Measurements from ENCODE around the gene SMARCA2.

DNA sequence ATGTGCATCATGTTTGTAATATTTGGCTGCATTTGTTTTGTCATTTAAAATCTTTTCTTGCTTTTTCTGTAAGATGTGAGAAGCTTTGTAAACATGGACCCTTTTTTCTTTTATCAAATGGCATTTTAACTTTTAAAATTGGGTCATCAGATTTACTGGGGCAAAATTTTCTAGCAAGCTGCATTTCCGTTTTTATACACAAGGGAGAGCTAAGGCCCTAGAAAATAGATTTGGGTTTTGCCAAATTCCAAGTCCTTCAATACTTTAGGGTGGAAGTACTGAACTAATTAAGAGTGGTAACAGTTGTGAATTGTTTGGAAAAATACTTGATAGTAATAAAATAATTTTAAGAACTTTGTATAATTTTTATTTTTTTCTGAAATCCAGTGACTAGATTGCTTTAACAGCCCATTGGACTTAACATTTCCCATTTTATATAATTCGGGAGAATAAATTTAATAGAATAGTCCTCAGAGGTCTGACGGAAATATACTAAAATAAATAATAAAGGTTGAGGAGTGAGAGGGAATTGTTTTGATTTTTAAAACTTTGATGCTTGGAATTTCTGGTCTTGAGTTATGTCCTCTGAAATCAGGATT, 117.4 kb downstream of the SMARCA2 start:
- TF ChIP-seq, protein P1, sequence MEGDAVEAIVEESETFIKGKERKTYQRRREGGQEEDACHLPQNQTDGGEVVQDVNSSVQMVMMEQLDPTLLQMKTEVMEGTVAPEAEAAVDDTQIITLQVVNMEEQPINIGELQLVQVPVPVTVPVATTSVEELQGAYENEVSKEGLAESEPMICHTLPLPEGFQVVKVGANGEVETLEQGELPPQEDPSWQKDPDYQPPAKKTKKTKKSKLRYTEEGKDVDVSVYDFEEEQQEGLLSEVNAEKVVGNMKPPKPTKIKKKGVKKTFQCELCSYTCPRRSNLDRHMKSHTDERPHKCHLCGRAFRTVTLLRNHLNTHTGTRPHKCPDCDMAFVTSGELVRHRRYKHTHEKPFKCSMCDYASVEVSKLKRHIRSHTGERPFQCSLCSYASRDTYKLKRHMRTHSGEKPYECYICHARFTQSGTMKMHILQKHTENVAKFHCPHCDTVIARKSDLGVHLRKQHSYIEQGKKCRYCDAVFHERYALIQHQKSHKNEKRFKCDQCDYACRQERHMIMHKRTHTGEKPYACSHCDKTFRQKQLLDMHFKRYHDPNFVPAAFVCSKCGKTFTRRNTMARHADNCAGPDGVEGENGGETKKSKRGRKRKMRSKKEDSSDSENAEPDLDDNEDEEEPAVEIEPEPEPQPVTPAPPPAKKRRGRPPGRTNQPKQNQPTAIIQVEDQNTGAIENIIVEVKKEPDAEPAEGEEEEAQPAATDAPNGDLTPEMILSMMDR (IDR thresholded peaks at IDR 0.05) = peak; percentile 48 to 69 (median 63)
- no peak for TF ChIP-seq EP300 (IDR thresholded peaks at IDR 0.05)
- TF ChIP-seq POLR2AphosphoS5 (IDR thresholded peaks at IDR 0.05) = no peak

Data from upper lobe of left lung (tissue), 4 donors.